Endodermal cell (in vitro differentiated cells): ENCODE results near the gene PRRT1B. TPM values are rescaled to one million over a fixed set of nuclear protein-coding genes. Genes with fewer than 3 reads are reported as not detected.

Experiments
- DNase-seq: peaks from one replicate; pipeline ENCODE4 v3.0.0-alpha.2; 2017
- H3K27ac ChIP-seq: 2 replicates; pipeline ENCODE4 v1.5.1; 2013; ENCODE audit warnings: mild to moderate bottlenecking, low read depth, low read length, moderate library complexity
- H3K27me3 ChIP-seq: 2 replicates; pipeline ENCODE4 v1.6.1; 2013; ENCODE audit warnings: mild to moderate bottlenecking, low read length, moderate library complexity; ENCODE audit not compliant: insufficient read depth, control insufficient read depth, poor library complexity, severe bottlenecking
- H3K36me3 ChIP-seq: 2 replicates; pipeline ENCODE4 v1.7.0; 2013; ENCODE audit warnings: mild to moderate bottlenecking, low read length, moderate library complexity; ENCODE audit not compliant: control insufficient read depth, insufficient read depth
- H3K4me1 ChIP-seq: one replicate; pipeline ENCODE4 v1.7.0; 2013; ENCODE audit warnings: low read length; ENCODE audit not compliant: control insufficient read depth, insufficient read depth
- H3K4me3 ChIP-seq: 2 replicates; pipeline ENCODE4 v1.5.1; 2013; ENCODE audit warnings: mild to moderate bottlenecking, low read length, moderate library complexity
- H3K9ac ChIP-seq: 2 replicates; pipeline ENCODE4 v1.6.1; 2013; ENCODE audit warnings: mild to moderate bottlenecking, low read length, moderate library complexity; ENCODE audit not compliant: poor library complexity, severe bottlenecking; ENCODE audit errors: extremely low read depth
- H3K9me3 ChIP-seq: 2 replicates; pipeline ENCODE4 v1.6.1; 2013; ENCODE audit warnings: mild to moderate bottlenecking, low read length, moderate library complexity; ENCODE audit not compliant: control insufficient read depth
- H3K27ac Mint-ChIP-seq: 2 replicates; pipeline ENCODE4 v1.8.0; 2020; ENCODE audit warnings: mixed read lengths
- H3K27me3 Mint-ChIP-seq: 2 replicates; pipeline ENCODE4 v1.8.0; 2021; ENCODE audit warnings: mild to moderate bottlenecking, mixed read lengths; ENCODE audit not compliant: insufficient read depth
- H3K36me3 Mint-ChIP-seq: 2 replicates; pipeline ENCODE4 v1.8.0; 2020; ENCODE audit warnings: low read depth, mixed read lengths
- H3K4me1 Mint-ChIP-seq: 2 replicates; pipeline ENCODE4 v1.8.0; 2020; ENCODE audit warnings: mixed read lengths
- H3K4me3 Mint-ChIP-seq: 2 replicates; pipeline ENCODE4 v1.8.0; 2020; ENCODE audit warnings: mild to moderate bottlenecking, moderate library complexity, mixed read lengths
- H3K9me3 Mint-ChIP-seq: 2 replicates; pipeline ENCODE4 v1.8.0; 2020; ENCODE audit warnings: mild to moderate bottlenecking, mixed read lengths
- WGBS, 2 experiments: methylation state at CpG; one replicate each; pipeline versions ENCODE4 v1.1.5 to v1.1.7; 2013; ENCODE audit warnings: missing lambda C conversion rate in 2 of 2, mixed read lengths in 1 of 2; ENCODE audit not compliant: insufficient coverage in 1 of 2, insufficient read length in 1 of 2; 5-methylcytosine and 5-hydroxymethylcytosine counted together
- total RNA-seq, 2 donors: library from RNA; stranded (reverse); fragmentation: NEBNext Ultra II Directional in 1 of 2; extraction: Animal tissue kit (Norgen Biotek cat#: 25700) in 1 of 2; gene quantifications; 2 replicates in 1 of 2; 3 replicates in 1 of 2; pipeline ENCODE4 v1.2.1, GENCODE V29; 2021
- TF ChIP-seq, protein P1 (sequence below): fragments of 200-600 bp; sonication (generic); conservative IDR thresholded peaks from 2 replicates; pipeline ENCODE4 v1.5.0; 2021; ENCODE audit warnings: antibody characterized with exemption, mild to moderate bottlenecking

Gene PRRT1B
- total RNA-seq, 2 donors from 2014 or later, result 42.9 to 71.4 TPM

DNA sequence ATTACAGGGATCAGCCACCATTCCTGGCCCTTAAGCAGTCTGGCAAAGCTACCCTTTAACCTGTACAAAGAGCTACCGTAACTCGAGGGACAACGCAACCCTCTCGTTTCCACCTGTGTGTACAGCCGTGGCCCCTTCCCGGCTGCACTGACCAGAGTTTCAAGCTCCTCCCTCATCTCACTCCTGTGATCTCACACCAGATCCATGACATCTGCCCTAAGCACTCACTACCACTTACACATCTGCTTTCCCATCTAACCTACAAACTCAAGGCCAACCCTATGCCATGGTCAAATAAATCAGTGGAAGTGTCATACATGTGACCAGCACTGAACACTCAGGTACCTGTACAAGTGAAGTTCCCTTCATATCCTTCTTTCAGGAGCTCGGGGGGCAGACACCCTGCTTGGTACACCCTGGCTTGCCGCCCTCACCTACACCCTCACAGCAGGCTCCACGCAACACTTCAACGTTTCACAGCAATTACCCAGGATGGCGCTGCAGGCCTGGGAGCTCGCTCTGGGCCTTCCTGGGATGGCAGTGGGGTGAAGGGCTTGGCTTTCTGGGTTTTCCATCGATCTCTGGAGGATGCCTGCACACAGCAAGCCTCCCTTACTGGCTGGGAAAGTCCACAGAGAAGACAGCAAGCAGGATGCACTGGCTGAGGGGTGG, 61.7 kb downstream of the PRRT1B start:
- Mint-ChIP-seq H3K27ac (peak overlapping the region; percentile 97), H3K27me3 (no peaks in the 10 kb centered on the region), H3K9me3 (no peaks in the 10 kb centered on the region), H3K4me1 (peaks cover 19% of the 10 kb centered on the region), H3K4me3 (no peak overlapping the region), H3K36me3 (peaks cover 39% of the 10 kb centered on the region)
- DNase-seq, result no peak
- no peak overlapping the region for H3K4me3 ChIP-seq
- peaks cover 5% of the 10 kb centered on the region for H3K36me3 ChIP-seq
- TF ChIP-seq, protein P1, sequence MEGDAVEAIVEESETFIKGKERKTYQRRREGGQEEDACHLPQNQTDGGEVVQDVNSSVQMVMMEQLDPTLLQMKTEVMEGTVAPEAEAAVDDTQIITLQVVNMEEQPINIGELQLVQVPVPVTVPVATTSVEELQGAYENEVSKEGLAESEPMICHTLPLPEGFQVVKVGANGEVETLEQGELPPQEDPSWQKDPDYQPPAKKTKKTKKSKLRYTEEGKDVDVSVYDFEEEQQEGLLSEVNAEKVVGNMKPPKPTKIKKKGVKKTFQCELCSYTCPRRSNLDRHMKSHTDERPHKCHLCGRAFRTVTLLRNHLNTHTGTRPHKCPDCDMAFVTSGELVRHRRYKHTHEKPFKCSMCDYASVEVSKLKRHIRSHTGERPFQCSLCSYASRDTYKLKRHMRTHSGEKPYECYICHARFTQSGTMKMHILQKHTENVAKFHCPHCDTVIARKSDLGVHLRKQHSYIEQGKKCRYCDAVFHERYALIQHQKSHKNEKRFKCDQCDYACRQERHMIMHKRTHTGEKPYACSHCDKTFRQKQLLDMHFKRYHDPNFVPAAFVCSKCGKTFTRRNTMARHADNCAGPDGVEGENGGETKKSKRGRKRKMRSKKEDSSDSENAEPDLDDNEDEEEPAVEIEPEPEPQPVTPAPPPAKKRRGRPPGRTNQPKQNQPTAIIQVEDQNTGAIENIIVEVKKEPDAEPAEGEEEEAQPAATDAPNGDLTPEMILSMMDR, result no peak
- H3K4me1 ChIP-seq, result peaks cover 10% of the 10 kb centered on the region
- H3K27me3 ChIP-seq, result no peaks in the 10 kb centered on the region
- H3K27ac ChIP-seq, result no peak overlapping the region
- 95 to 98% methylated on average over 8 to 13 of the region's 13 CpGs for WGBS, 2 experiments
- H3K9ac ChIP-seq, result no peak overlapping the region
- no peaks in the 10 kb centered on the region for H3K9me3 ChIP-seq

DNA sequence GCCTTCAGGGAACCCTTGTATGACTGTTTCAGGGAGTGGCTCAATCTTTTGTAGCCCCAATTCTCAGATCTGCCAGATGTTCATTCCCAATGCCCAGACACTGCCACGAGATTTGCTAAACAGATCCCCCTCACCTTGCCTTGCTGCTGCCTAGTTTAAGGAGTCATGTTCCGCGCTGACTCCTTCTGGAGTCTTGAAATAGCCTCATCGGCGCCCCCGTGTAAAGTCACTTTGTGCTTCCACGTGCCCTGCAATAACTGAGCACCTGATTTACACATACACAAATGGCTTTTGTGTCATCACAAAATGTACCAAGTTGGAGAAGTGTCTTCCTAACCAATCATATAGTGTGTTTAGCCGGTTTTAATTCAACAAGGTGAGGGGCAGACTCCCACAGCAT, 62.3 kb downstream of the PRRT1B start:
- WGBS, 2 experiments, result 91 to 93% methylated on average over 8 of the region's 8 CpGs
- Mint-ChIP-seq H3K36me3 (peaks cover 40% of the 10 kb centered on the region), H3K27ac (peak overlapping the region; percentile 97), H3K9me3 (no peaks in the 10 kb centered on the region), H3K4me1 (peaks cover 19% of the 10 kb centered on the region), H3K4me3 (no peak overlapping the region), H3K27me3 (no peaks in the 10 kb centered on the region)
- H3K9me3 ChIP-seq, result no peaks in the 10 kb centered on the region
- H3K36me3 ChIP-seq, result peaks cover 5% of the 10 kb centered on the region
- TF ChIP-seq, protein P1, result no peak
- DNase-seq, result no peak
- H3K4me1 ChIP-seq, result peaks cover 10% of the 10 kb centered on the region
- no peak overlapping the region for H3K4me3 ChIP-seq
- H3K27ac ChIP-seq, result no peak overlapping the region
- H3K9ac ChIP-seq, result no peak overlapping the region
- H3K27me3 ChIP-seq, result no peaks in the 10 kb centered on the region

DNA sequence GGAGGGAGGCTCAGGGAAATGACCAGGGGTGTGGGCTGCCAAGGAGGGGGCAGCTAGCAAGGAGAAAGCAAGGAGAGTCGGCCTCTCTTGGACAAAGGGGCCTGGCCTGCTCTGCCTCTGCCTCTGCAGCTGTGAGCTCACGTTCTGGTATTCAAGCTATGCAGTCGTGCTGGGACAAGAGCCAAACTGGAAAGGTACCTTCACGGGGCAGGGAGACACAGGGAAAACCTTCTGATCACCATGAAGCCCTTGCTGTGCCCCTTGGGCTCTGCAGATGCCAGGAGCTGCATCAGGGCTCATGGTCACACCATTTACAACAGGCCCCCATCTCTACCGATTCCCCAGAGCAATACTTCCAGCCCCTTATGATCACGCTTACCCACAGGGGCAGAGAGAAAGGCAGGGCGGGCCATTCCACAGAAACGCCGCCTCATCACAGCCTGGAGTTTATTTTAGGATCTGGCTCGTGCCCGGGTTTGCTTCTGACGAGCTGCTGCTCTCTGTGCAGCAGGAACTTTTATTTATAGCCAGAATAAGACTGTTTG, 63.2 kb downstream of the PRRT1B start:
- TF ChIP-seq, protein P1, result no peak
- 15 to 69% methylated on average over 6 to 12 of the region's 12 CpGs for WGBS, 2 experiments
- Histone ChIP-seq H3K9ac (peak overlapping the region; percentile 45), H3K4me3 (no peak overlapping the region), H3K9me3 (no peaks in the 10 kb centered on the region), H3K36me3 (no peaks in the 10 kb centered on the region), H3K27me3 (no peaks in the 10 kb centered on the region), H3K4me1 (peaks cover 10% of the 10 kb centered on the region), H3K27ac (peak overlapping the region; percentile 89)
- no peaks in the 10 kb centered on the region for H3K9me3 Mint-ChIP-seq
- peaks cover 37% of the 10 kb centered on the region for H3K36me3 Mint-ChIP-seq
- H3K27ac Mint-ChIP-seq, result peak overlapping the region; percentile 97
- DNase-seq, result peak; percentile 91
- H3K4me3 Mint-ChIP-seq, result no peak overlapping the region
- H3K4me1 Mint-ChIP-seq, result peaks cover 29% of the 10 kb centered on the region
- H3K27me3 Mint-ChIP-seq, result no peaks in the 10 kb centered on the region

Other genes with a start within 250 kb of the PRRT1B start
- 100 to 1,000 TPM; 309 to 334 TPM for gene PRRC2B, start 151.4 kb upstream of the PRRT1B start, total RNA-seq
- gene POMT1, start 42.6 kb upstream of the PRRT1B start, total RNA-seq, result 10 to 100 TPM; 42.3 to 53.8 TPM
- gene UCK1, start 14.3 kb upstream of the PRRT1B start, total RNA-seq, result 10 to 100 TPM; 37.9 to 42.9 TPM
- gene RAPGEF1, start 194.6 kb downstream of the PRRT1B start, total RNA-seq, result 10 to 100 TPM; 63.4 to 85.5 TPM